HepG2 (cell line): ENCODE data around the gene SLC5A6. TPM values are rescaled to one million over a fixed set of nuclear protein-coding genes. Genes with fewer than 3 reads are reported as not detected.
A peak's percentile ranks its signal among the peaks of the same experiment; 100 is the strongest.

Experiments
- CENPX ChIP-seq: sonication (generic); formaldehyde crosslinking; IDR thresholded peaks from 2 replicates; pipeline ENCODE4 v1.9.0; 2021; ENCODE audit warnings: mild to moderate bottlenecking, missing genetic modification reagents, moderate library complexity
- E2F5 ChIP-seq: sonication (generic); formaldehyde crosslinking; conservative IDR thresholded peaks from 2 replicates; pipeline ENCODE4 v1.4.0; 2020; ENCODE audit warnings: missing genetic modification reagents
- IRF1 ChIP-seq: sonication (generic); formaldehyde crosslinking; IDR thresholded peaks from 2 replicates; pipeline ENCODE4 v1.4.0; 2020; ENCODE audit warnings: low read depth, mild to moderate bottlenecking, missing genetic modification reagents
- JDP2 ChIP-seq: sonication (generic); formaldehyde crosslinking; IDR thresholded peaks from 2 replicates; pipeline ENCODE4 v1.8.1; 2022; ENCODE audit warnings: missing genetic modification reagents, borderline replicate concordance
- MLX ChIP-seq: IDR thresholded peaks from 2 replicates; pipeline ENCODE4 v1.6.1; 2016
- NR0B2 ChIP-seq: sonication (generic); formaldehyde crosslinking; IDR thresholded peaks from 2 replicates; pipeline ENCODE4 v1.4.0; 2020; ENCODE audit warnings: mild to moderate bottlenecking, missing genetic modification reagents
- PHB2 ChIP-seq: fragments of 450-650 bp; IDR thresholded peaks from 2 replicates; pipeline ENCODE4 v1.6.1; 2018; ENCODE audit not compliant: partially characterized antibody
- PPARG ChIP-seq: conservative IDR thresholded peaks from 2 replicates; pipeline ENCODE4 v1.6.1; 2016; ENCODE audit warnings: missing biosample characterization, missing genetic modification reagents
- PREB ChIP-seq: sonication (generic); formaldehyde crosslinking; IDR thresholded peaks from 2 replicates; pipeline ENCODE4 v1.4.0; 2020; ENCODE audit warnings: missing genetic modification reagents
- RAD21 ChIP-seq: fragments of 450-650 bp; formaldehyde crosslinking; IDR thresholded peaks from 2 replicates; pipeline ENCODE4 v1.5.0; 2020; ENCODE audit warnings: mild to moderate bottlenecking
- RFX5 ChIP-seq: IDR thresholded peaks from 2 replicates; pipeline ENCODE4 v1.6.1; 2011; ENCODE audit warnings: low read depth, low read length, improper control_type of control experiment
- SETDB1 ChIP-seq: sonication (generic); formaldehyde crosslinking; IDR thresholded peaks from 2 replicates; pipeline ENCODE4 v1.5.1; 2020; ENCODE audit warnings: missing genetic modification reagents, mild to moderate bottlenecking, borderline replicate concordance
- SMARCC2 ChIP-seq: fragments of 450-650 bp; IDR thresholded peaks from 2 replicates; pipeline ENCODE4 v1.6.1; 2017; ENCODE audit warnings: antibody characterized with exemption, mild to moderate bottlenecking
- STAT6 ChIP-seq: sonication (generic); formaldehyde crosslinking; IDR thresholded peaks from 2 replicates; pipeline ENCODE4 v1.4.0; 2020; ENCODE audit warnings: missing genetic modification reagents, mild to moderate bottlenecking, borderline replicate concordance
- THAP7 ChIP-seq: sonication (generic); formaldehyde crosslinking; IDR thresholded peaks from 2 replicates; pipeline ENCODE4 v1.8.1; 2023; ENCODE audit warnings: mild to moderate bottlenecking, missing genetic modification reagents
- U2AF1 ChIP-seq: fragments of 200-400 bp; formaldehyde crosslinking; optimal IDR thresholded peaks from 2 replicates; pipeline ENCODE3; 2017; ENCODE audit warnings: mild to moderate bottlenecking, low read depth, low read length
- ZBTB26 ChIP-seq: IDR thresholded peaks from 2 replicates; pipeline ENCODE4 v1.6.1; 2016; ENCODE audit warnings: missing compliant biosample characterization, missing genetic modification reagents, borderline replicate concordance
- ZKSCAN5 ChIP-seq: sonication (generic); formaldehyde crosslinking; IDR thresholded peaks from 2 replicates; pipeline ENCODE4 v1.5.1; 2020; ENCODE audit warnings: mild to moderate bottlenecking, missing genetic modification reagents
- ZNF333 ChIP-seq: sonication (generic); formaldehyde crosslinking; IDR thresholded peaks from 2 replicates; pipeline ENCODE4 v1.4.0; 2020; ENCODE audit warnings: mild to moderate bottlenecking, missing genetic modification reagents, borderline replicate concordance
- ZNF33A ChIP-seq: sonication (generic); formaldehyde crosslinking; IDR thresholded peaks from 2 replicates; pipeline ENCODE4 v1.5.1; 2020; ENCODE audit warnings: missing genetic modification reagents, mild to moderate bottlenecking, moderate library complexity, borderline replicate concordance
- ZNF567 ChIP-seq: sonication (generic); formaldehyde crosslinking; IDR thresholded peaks from 2 replicates; pipeline ENCODE4 v1.8.1; 2023; ENCODE audit warnings: mild to moderate bottlenecking, missing genetic modification reagents, borderline replicate concordance
- polyA plus RNA-seq, 8 experiments: library from polyadenylated mRNA; depleted of rRNA in 3 of 8; stranded (reverse) in 7 of 8; unstranded in 1 of 8; fragments of >200 nt; fragmentation: Illumina TruSeq in 4 of 8; extraction: Trizol in 4 of 8; gene quantifications; 2 replicates each; pipeline versions ENCODE4 v1.2.1 to v1.2.3, GENCODE V29; 2011 to 2016; ENCODE audit warnings: low read depth in 4 of 8, missing spikeins in 1 of 8, mixed read lengths in 1 of 8; ENCODE audit not compliant: insufficient read depth in 1 of 8
- total RNA-seq, 5 experiments: library from RNA; depleted of rRNA; stranded (reverse); fragments of >200 nt; fragmentation: Illumina TruSeq; extraction: Trizol; gene quantifications; 2 replicates each; pipeline ENCODE4 v1.2.3, GENCODE V29; 2016; ENCODE audit warnings: low read depth in 1 of 5

SLC5A6 gene
- total and polyA plus RNA-seq, 2 of the 13 experiments (the other 11 are each of a cell fraction or from before 2014, with no cell fraction given): 135 to 417 TPM

- TF ChIP-seq JDP2 (CRISPR knock-in tag) (no peak), SMARCC2 (no peak), SETDB1 (no peak), RFX5 (no peak), ZNF333 (CRISPR knock-in tag) (no peak), RAD21 (no peak), ZNF567 (CRISPR knock-in tag) (0 out of 2 replicates have a peak, but pooled peaks have one; percentile 30), ZNF33A (no peak), PHB2 (no peak), U2AF1 (no peak), CENPX (CRISPR knock-in tag) (no peak), STAT6 (CRISPR knock-in tag) (no peak), PPARG (no peak), THAP7 (no peak), ZKSCAN5 (CRISPR knock-in tag) (no peak), NR0B2 (CRISPR knock-in tag) (no peak), E2F5 (CRISPR knock-in tag) (no peak), IRF1 (CRISPR knock-in tag) (no peak), MLX (no peak), PREB (CRISPR knock-in tag) (no peak), ZBTB26 (CRISPR knock-in tag) (no peak)
These were observed 2.3 kb downstream of the SLC5A6 start (continued) for GRCh38 chr2:27209621-27210401.
